ENCODE results near the gene TDRD12.

GRCh38 chr19:32842061-32842460, 122.5 kb downstream of the TDRD12 start:
- no peak for TF ChIP-seq SIN3A (IDR thresholded peaks at IDR 0.05; ENCODE audit: borderline replicate concordance, insufficient read depth, low read length)
- TF ChIP-seq POLR2AphosphoS5 (IDR thresholded peaks at IDR 0.05; ENCODE audit: low read depth, low read length) = no peak
- no peak for TF ChIP-seq TAF1 (IDR thresholded peaks at IDR 0.05; ENCODE audit: borderline replicate concordance, insufficient read depth, low read length)
- TF ChIP-seq, protein P1, sequence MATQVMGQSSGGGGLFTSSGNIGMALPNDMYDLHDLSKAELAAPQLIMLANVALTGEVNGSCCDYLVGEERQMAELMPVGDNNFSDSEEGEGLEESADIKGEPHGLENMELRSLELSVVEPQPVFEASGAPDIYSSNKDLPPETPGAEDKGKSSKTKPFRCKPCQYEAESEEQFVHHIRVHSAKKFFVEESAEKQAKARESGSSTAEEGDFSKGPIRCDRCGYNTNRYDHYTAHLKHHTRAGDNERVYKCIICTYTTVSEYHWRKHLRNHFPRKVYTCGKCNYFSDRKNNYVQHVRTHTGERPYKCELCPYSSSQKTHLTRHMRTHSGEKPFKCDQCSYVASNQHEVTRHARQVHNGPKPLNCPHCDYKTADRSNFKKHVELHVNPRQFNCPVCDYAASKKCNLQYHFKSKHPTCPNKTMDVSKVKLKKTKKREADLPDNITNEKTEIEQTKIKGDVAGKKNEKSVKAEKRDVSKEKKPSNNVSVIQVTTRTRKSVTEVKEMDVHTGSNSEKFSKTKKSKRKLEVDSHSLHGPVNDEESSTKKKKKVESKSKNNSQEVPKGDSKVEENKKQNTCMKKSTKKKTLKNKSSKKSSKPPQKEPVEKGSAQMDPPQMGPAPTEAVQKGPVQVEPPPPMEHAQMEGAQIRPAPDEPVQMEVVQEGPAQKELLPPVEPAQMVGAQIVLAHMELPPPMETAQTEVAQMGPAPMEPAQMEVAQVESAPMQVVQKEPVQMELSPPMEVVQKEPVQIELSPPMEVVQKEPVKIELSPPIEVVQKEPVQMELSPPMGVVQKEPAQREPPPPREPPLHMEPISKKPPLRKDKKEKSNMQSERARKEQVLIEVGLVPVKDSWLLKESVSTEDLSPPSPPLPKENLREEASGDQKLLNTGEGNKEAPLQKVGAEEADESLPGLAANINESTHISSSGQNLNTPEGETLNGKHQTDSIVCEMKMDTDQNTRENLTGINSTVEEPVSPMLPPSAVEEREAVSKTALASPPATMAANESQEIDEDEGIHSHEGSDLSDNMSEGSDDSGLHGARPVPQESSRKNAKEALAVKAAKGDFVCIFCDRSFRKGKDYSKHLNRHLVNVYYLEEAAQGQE (IDR thresholded peaks at IDR 0.05; ENCODE audit: insufficient read depth in 1 of 2, low read depth in 2 of 2, low read length in 2 of 2) = no peak
- TF ChIP-seq FOXP2 (optimal IDR thresholded peaks at IDR 0.05; ENCODE audit: borderline replicate concordance, extremely low read depth, extremely low read length, insufficient read depth) = no peak
